IPS-11a (cell line): ENCODE measurements around the gene DGCR2.

Experiments used
- H3K4me3 ChIP-seq: one replicate; pipeline ENCODE4 v1.5.1; 2013; ENCODE audit warnings: low read depth, low read length, control low read depth

Gene DGCR2

DNA sequence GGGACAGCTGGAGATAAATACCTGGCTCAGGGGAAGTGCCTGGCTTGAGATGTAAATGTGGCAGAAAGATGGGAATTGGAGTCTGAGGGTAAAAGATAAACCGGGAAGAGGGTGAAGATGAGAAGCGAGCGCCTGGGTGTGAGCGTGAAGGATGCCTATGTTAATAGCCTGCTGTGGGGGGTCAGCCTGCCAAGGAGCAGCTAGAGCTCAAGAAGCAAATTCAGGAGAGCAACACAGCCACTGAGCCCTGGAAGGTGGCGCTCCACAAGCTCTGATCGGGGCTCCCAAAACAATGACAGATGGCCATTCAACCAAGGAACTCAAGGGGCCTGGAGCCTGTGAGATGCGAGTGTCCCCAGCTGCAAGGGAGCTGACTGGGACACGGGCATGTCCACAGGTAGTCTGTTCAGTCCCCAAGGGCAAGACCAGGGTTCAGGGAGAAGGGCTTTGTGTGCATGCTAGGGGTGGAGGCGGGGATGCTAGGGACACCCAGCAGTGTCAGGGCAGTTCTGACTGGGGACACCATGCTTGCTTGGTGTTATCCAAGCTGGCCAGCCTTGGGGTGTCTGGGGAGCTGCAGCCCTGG is 25.1 kb upstream of the DGCR2 start:
- no peak overlapping the region for H3K4me3 ChIP-seq

DNA sequence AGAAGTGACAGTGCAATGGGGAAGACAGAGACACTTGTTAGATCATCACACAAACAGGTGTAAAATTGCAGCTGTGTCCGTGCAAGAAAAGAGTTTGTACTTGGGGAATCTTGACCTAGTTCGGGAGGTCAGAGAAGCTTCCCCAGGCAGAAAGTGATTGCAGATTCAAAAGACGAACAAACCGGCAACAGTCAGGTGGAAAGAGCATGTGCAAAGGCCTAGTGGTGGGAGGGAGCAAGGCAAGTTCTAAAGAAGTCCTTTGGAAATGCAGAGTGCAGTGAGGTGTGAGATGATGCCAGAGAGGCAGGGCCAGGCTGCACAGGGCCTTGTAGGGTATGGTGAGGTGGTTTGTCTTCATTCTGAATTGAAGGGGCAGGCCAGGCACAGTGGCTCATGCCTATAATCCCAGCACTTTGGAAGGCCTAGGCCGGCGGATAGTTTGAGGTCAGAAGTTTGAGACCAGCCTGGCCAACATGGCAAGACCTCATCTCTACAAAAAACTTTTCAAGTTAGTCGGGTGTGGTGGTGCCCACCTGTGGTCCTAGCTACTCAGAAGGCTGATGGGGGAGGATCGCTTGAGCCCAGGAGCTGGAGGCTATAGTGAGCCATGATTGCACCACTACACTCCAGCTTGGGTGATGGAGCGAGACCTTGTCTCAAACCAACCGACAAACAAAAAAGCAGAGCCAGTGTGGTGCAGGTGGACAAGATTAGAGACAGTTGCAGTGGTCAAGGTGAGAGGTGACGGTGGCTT is 24.2 kb upstream of the DGCR2 start:
- no peak overlapping the region for H3K4me3 ChIP-seq

DNA sequence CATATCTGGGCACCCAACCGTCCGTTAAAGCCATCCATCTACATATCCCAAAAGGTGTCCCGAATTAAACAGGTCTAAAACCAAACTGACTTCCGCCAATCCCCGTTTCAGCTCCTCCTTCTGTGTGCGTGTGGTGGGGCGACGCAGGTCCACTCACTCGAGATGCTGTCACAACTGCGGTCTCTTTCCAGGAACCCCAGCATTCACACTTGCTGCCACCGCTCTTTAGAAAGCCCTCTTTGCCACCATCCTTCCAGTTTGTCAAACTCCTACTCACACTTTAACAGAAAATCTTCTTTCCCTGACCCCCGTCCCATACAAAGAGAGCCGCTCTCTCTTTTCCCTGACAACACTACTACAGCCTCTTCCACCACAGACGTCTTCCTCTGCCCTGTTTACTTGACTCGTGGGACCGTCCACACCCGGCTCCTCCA is 21.8 kb upstream of the DGCR2 start:
- peak overlapping the region; percentile 97 for H3K4me3 ChIP-seq

DNA sequence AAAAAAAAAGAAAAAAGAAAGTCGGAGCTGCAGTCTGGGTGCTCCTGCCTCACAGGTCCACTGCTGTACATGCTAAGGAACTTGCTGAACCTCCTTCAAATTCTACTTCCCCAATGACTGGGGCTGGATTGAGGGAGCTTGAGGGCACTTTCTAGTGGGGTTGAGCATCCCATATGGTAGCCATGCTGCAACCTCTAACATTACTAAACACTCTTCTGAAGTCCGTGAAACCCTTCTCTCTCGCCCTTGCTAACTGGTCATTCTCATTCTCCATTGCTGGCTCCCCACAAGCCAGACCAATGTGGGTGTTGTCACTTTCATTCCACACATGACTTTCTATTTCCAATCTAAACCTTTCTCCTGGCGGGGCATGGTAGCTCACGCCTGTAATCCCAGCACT is 21.0 kb upstream of the DGCR2 start:
- no peak overlapping the region for H3K4me3 ChIP-seq

DNA sequence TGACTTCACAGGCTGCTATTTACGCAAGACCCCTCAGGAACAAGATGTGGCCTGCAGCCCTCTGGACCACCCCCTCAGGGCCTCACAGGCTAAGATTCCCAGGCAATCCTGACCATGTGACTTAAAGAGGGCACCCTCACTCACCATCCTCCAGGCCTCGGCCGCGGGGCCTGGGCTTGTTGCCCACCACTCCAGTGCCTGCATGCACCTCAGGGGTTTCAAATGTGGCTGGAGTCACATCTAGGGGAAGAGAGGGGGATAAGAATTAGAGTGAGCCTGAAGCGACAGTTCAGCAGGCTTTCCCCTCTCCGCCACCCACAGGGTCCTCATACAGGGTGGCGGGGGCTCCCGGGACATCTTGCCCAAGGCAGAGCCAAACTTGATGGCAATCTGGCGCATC is 20.2 kb upstream of the DGCR2 start:
- no peak overlapping the region for H3K4me3 ChIP-seq

DNA sequence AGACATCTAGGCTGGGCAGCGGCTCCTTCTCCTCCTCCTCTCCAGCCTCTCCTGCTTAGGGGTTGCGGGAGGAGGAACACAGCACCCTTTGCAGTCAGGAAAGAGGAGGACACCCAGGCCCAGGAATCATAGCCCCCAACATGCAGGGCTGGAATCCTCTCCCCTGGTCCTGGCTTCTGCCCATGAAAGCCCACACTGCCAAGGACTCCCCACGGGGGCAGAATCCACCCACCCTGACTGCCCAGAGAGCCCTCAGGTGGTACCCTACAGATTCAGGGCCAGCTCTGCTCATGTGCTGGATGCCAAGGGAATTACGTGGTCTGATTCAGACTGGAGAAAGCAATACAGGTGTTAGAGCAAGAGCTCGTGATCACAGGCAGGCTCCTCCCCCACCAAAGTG is 17.8 kb upstream of the DGCR2 start:
- no peak overlapping the region for H3K4me3 ChIP-seq

DNA sequence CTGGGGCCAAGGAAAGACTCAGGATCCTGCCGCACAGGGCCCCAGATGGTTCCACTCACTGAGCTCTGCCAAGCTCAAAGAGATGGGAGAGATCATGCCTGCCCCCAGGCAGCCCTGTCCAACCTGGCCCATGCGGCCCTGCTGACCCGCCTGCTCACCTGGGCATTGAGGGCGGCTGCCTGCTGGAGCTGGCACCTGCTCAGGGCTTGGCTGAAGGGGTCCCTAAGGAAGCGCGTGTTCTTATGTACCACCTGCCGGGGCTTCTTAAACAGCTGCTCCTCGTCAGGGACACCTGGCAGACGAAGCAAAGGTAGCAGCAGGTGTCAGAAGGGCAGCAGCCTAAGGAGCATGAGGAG is 16.8 kb upstream of the DGCR2 start:
- no peak overlapping the region for H3K4me3 ChIP-seq

DNA sequence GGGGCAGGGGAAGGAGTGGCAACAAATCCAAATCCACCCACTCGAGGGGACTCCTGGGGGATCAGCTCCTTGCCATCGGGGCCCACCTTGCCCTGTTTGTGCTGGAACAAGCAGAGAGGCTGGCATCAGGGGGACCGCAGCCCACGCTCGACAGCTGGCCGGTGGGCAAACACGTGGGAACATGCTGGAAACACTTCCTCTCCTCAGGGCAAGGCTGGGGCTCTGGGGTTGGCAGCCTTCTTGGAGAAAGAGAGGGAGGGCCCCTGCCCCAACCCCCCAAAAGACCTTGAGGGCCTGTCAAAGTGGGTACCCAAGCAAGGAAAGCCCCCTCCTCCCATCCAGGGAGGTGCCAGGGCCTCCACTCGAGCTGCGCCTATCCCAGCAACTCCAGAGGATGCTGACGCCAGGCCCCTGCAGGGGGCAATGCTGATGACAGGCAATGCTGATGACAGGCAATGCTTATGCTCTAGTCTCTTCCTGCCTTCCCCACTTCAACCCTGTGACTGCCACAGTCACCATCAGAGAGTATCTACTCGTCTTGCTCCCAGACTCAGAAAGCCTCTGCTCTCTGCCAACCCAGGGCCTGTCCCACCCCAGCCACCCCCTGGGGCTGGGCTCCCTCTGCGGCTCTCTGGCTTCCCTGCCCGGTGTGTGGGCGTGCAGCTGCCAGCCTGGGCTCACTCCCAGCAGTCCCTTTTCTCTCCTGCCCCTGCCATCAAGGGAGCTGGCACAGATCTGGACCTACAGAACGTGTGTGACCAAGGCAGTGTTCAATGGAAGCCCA is 16.2 kb upstream of the DGCR2 start:
- no peak overlapping the region for H3K4me3 ChIP-seq

DNA sequence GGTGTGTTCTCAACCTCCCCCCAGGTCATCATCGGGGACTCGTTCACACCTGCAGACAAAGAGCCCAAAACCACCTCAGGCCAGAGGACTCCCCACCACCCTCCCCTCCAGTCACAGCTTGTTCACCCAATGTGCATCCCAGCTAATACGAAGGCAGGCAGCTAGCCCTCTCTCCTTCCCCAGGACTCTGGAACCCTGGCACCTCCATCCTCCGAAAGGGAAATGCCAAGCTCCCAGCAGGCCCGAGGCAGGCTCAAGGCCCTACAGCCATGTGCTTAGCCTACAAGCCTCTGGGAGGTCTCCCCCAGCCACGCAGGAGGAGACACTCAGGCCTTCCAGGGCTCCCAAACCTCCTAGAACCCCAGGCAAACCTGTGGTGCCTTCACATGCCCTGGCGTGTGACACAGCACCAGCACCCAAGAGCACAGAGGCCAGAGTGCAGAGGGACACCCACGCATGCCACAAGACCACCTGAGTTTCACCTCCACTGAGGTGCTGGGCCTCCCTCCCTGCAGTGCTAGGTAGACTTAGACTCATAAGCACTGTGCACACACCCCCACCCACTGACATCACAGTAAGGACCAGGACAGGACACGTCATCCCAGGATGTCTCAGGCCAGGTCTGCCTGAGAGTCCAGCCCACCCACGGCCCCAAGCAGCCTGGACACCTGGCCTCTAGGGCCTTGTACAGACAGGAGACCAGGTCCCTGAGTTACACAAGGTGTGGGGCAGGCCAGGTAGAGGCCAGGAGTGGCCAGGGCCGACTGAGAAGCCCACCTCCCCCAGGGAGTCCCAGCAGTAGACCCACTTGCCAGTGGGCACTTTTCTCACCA is 15.4 kb upstream of the DGCR2 start:
- no peak overlapping the region for H3K4me3 ChIP-seq

DNA sequence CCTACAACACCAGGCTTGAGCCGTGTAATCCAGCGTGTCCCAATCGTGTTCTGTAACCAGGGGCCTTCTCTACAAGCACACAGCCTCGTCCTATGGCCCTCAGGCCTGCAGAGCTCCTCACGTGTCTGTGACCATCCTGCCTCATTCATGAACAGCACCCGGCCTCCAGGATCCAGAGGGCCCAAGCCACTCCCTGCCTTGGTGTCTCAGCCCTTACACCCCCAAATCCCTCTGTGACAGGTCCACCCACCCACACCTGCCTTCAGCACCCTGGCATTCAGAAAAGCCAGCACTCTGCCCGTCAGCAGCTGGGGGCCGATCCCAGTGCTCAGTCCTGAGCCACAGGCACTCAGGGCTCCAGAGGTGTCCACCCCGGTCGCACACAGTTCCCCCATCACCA is 14.7 kb upstream of the DGCR2 start:
- no peak overlapping the region for H3K4me3 ChIP-seq

DNA sequence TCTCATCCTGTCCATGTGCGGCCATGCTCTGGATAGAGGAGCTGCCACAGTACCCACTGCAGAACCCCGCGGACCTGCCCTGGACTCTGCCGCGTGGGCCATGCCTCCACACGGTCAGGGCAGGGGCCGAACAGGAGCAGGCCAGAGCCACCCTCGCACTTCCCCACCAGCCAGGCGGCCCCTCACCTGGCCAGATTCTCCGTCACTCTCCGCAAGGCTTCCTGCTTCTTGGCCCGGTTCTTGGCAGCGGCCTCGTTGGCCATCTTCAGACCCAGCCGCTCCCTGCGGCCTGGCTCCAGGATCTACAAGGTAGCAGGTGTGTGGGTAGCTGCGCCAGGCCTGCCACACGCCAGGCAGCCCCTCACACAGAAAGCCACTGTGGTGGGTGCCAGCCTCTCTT is 12.7 kb upstream of the DGCR2 start:
- H3K4me3 ChIP-seq = no peak overlapping the region

DNA sequence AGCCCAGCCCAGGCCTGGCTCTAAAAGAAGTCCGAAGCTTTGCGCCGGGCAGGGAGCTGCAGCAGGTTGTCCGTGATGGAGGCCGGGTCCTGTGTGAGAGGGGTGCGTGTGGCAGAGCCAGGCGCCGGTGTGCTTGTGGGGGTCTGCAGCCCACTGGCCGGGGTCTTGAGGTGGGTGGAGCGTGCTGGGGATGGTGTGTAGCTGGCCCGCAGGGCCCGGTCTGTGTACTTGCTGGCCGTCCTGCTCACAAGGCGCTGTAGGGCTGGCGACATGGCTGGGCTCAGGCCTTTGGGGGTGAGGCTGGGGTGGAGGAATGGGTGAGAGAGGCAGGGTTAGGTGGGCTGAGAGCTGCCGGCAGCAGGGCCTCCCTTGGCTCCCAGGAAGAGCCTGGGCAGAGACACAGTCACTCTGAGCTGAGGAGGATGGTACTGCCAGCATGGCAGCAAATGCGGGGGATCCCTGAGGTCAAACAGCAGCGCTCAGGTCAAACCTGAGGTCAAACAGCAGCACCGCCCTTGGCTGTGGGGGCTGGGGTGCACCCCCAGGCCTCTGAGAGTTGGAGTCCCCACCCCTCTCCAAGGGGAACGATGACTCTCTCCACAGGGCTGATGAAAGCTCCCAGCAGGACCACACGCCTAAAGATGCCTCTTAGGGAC is 12.1 kb upstream of the DGCR2 start:
- no peak overlapping the region for H3K4me3 ChIP-seq

DNA sequence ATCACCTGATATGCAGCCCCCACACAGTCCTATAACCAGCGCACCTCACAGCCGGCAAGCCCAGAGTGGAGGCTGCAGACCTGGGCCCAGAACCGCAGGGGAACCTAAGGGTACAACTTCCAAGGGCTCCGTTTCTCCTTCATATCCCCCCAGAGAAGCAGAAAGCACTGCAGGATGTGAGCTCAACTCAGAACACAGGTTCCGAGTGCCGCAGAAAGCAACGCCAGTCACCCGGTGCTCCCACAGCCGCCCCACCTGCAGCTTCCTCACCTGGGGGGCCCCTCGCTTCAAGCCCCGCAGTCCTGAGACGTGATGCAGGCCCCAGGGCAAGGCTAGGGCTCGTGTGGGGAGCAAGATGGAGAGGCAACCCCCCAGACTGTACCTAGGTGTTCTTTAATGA is 11.3 kb upstream of the DGCR2 start:
- no peak overlapping the region for H3K4me3 ChIP-seq

DNA sequence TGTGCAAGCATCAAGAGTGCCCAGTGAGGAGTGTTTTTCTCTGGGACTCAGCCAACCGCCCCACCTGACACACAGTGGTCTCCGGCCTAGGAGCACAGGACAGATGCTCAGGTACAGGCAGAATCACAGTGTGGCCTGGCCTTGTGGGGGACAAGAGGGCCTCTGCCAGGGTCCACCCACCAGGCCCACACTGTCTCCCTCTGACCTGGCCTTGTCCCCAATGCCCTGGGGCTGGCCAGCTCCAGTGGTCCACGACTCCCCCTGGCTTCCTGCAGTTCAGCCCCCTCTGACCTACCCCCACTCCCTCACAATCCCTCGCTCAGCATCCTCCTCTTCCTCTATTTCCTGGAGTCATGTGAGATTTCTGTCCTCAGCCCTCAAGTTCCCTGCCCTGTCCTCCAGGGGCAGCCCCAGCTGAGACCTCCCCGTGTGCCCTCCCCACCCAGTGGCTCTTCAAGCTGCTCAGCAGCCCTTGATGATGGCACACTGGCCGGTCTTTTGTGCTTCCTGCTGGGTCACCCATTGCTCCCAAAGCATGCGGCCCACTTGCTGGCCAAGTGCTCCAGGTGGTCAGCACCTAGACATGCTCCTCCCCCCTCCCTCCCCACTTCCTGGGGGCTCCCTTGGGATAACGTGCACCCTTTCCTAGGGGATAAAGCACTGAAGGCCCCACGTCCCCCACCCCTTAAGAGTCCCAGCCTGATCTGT is 10.6 kb upstream of the DGCR2 start:
- no peak overlapping the region for H3K4me3 ChIP-seq

DNA sequence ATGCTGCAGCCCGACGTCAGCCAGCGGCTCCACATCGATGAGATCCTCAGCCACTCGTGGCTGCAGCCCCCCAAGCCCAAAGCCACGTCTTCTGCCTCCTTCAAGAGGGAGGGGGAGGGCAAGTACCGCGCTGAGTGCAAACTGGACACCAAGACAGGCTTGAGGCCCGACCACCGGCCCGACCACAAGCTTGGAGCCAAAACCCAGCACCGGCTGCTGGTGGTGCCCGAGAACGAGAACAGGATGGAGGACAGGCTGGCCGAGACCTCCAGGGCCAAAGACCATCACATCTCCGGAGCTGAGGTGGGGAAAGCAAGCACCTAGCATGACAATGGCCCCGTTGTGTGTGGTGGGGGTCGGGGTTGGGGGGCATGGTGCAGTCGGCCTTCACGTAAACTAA is 9.9 kb upstream of the DGCR2 start:
- no peak overlapping the region for H3K4me3 ChIP-seq

DNA sequence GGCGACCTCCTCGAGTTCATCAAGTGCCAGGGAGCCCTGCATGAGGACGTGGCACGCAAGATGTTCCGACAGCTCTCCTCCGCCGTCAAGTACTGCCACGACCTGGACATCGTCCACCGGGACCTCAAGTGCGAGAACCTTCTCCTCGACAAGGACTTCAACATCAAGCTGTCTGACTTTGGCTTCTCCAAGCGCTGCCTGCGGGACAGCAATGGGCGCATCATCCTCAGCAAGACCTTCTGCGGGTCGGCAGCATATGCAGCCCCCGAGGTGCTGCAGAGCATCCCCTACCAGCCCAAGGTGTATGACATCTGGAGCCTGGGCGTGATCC is 9.4 kb upstream of the DGCR2 start:
- no peak overlapping the region for H3K4me3 ChIP-seq

DNA sequence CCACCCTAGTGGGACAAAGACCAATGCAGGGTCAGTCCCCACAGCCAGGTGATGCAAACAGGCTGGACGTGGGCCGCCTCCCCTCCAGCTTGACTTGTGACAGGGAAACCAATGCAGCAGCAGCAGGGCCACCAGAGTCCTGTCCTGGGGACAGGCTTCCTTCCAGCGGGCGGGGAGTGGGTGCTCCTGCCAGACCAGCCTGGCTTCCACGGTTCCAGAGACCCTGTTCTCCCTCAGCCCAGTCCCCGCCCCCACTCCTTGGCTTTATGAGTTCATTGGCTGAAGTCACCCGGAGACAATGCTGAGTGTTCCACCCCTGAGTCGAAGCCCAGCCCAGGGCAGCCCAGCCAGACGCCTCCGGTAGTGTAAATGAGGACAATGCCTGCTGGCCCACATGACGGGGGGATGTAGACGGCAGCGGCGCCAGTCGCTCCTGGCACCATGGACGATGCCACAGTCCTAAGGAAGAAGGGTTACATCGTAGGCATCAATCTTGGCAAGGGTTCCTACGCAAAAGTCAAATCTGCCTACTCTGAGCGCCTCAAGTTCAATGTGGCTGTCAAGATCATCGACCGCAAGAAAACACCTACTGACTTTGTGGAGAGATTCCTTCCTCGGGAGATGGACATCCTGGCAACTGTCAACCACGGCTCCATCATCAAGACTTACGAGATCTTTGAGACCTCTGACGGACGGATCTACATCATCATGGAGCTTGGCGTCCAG is 8.9 kb upstream of the DGCR2 start, which contains the start of gene TSSK2:
Gene TSSK2 (plus strand): TSS at position 350 of the 726 bp plus-strand sequence. CDS start 92 bp downstream, at position 442.
- H3K4me3 ChIP-seq = no peak within 1 kb of the TSS

DNA sequence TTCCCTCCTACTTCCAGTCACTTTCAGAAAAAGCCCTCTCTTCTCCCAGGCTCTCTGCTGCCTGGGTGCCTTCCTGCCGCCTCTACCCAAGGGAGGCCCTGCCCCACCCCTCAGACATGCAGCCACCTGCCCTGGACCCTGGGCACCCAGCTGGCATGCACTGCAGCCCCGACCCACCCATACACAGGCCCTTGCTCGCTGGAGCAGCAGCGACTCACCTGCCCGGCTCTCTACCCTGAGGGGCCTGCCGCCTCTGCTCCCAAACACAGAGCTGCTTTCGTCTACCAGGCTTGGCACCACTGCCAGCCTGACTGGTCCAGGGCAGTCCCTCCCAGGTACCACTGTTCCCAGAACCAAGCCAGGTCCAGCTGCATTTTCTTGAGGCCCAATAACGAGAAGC is 7.7 kb upstream of the DGCR2 start:
- H3K4me3 ChIP-seq = no peak overlapping the region

DNA sequence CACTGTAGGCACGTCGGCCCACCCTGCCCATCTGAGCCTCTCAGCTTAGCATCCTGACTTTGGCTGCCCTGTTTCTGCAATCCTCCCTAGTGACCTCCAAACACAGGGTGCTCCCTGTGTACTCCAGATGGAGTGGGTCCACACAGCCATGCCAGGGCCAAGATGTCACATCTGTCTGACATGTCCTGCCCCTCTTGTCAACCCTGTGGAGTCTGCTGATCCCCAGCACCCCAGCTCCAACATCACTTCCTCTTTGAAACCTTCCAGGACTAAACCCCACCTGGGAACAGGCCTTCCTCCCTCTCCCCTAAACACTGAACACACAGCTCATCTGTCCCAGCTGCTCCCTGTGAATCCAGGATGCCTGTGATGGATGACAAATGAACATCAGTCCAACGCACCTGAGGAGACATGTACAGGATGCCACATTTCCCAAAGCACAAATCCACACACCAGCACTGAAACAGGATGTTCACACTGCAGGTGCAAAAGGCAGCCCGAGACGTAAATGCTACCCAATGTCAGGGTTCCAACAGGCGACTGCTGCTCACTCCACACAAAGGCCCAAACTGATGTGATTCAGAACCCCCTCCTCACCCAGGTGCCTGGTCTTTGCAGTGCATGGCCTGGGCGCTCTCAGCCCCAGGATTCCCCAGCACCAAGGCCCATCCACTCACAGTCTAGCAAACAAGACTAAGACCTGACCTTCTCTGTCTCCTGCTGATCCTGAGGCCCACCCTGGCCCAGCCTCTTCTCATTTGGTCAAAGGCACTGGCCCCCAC is 6.9 kb upstream of the DGCR2 start:
- no peak overlapping the region for H3K4me3 ChIP-seq
